ENCODE results near the gene GHITM. TPM values are rescaled to one million over a fixed set of nuclear protein-coding genes. Genes with fewer than 3 reads are reported as not detected.
"Not testable (repeated sequence)": the region's sequence is repeated elsewhere in the genome, so short reads cannot be mapped to it uniquely, and the experiment has no call there.

Gene GHITM
- total RNA-seq, 2 donors from 2014 or later, result 259 to 306 TPM

- ATAC-seq; intact Hi-C loops (cut with DNase I): not testable (repeated sequence)
These were observed 32.6 kb downstream of the GHITM start for GRCh38 chr10:84171700-84172466.

DNA sequence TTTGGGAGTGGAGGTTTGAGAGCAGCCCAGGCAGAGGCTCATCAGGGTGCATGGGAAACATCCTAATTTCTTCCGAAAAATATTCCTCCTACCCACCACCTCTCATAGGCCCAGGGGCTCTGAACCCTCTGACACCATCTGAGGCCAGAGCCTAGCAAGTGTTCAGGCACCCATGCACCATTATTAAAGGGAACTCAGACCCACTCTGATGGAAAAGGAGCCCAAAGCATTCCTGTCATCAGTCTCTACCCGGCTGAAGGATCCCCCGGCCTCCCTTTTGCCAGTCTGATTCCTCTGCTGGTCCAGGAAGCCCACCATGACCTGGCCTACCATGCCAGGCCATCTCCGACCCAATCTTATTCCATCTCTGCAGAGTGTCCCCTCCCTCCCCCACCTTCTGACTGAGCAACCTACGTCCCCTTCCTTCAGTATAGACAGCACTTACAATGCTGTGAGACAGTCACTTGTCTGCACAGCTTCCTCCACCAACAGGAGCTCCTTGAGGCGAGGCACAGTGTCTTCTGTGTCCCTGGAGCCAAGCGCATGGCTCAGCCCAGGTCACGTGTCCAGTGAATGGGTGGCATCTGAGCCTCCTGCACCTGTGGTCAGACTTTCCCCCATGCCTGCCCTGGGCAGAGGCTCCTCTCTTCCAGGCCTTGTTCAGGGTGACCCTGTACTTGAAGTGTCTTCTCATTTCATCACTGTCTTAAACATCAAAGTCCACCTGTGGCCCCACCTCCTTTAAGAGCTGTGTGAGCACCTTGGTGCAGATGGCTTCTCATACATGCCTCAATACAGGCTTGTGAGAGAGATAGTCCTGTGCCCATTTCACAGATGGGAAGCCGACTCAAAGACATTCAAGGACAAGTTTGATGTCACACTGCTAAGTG is 33.4 kb downstream of the GHITM start:
- DNase-seq, result no peak
- no peak for ATAC-seq
- intact Hi-C loops (cut with DNase I), result no loop called here

More at GRCh38 chr10:84171700-84172466, 32.6 kb downstream of the GHITM start:
- DNase-seq, result not testable (repeated sequence)

GRCh38 chr10:84173501-84173929 is 34.2 kb downstream of the GHITM start, which contains the start of gene GPR15LG:
Gene GPR15LG (plus strand): TSS chr10:84173801. CDS start chr10:84173852, 51 bp downstream.
- intact Hi-C loops (cut with DNase I), result no loop called here
- ATAC-seq (no peak), DNase-seq (no peak)

- intact Hi-C loops (cut with DNase I), result no loop called here
- no peak for DNase-seq
- no peak for ATAC-seq
These were observed 36.1 kb downstream of the GHITM start for GRCh38 chr10:84175436-84175835.

- intact Hi-C loops (cut with DNase I), result no loop called here
- ATAC-seq, result no peak
- no peak for DNase-seq
These were observed 37.0 kb downstream of the GHITM start for GRCh38 chr10:84176351-84176750.

- no peak for ATAC-seq
- DNase-seq, result no peak
- intact Hi-C loops (cut with DNase I), result no loop called here
These were observed 37.6 kb downstream of the GHITM start for GRCh38 chr10:84176836-84177474.

- DNase-seq (no peak), ATAC-seq (peak; percentile 84 to 93)
- intact Hi-C loops (cut with DNase I), result no loop called here
These were observed 38.3 kb downstream of the GHITM start for GRCh38 chr10:84177541-84178141.

DNA sequence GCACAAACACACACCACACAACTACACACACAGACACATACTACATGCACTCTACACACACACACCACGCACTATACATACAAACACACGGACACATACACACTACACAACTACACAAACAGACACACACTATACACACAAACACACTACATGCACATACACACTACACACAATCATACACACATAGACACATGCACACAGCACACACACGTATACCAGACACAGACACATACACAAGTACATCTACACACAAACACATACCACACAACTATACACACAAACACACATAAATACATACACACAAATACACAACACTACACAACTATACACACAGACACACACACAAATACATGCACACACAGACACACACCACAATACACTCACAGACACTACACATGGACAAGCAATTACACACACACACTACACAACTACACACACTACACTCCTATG is 38.9 kb downstream of the GHITM start:
- ATAC-seq (no peak), DNase-seq (no peak)
- intact Hi-C loops (cut with DNase I), result no loop called here

- ATAC-seq, result peak in 1 of 2 donors; percentile 55
- intact Hi-C loops (cut with DNase I), result no loop called here
- no peak for DNase-seq
These were observed 39.9 kb downstream of the GHITM start for GRCh38 chr10:84179059-84179710.

GRCh38 chr10:84180386-84180785 is 41.1 kb downstream of the GHITM start:
- DNase-seq; intact Hi-C loops (cut with DNase I); ATAC-seq: not testable (repeated sequence)

- ATAC-seq, result no peak
- intact Hi-C loops (cut with DNase I), result no loop called here
- DNase-seq, result no peak
These were observed 42.3 kb downstream of the GHITM start for GRCh38 chr10:84181631-84182030.

- intact Hi-C loops (cut with DNase I), result no loop called here
- no peak for ATAC-seq
- DNase-seq, result no peak
These were observed 45.2 kb downstream of the GHITM start for GRCh38 chr10:84184517-84184916.

DNA sequence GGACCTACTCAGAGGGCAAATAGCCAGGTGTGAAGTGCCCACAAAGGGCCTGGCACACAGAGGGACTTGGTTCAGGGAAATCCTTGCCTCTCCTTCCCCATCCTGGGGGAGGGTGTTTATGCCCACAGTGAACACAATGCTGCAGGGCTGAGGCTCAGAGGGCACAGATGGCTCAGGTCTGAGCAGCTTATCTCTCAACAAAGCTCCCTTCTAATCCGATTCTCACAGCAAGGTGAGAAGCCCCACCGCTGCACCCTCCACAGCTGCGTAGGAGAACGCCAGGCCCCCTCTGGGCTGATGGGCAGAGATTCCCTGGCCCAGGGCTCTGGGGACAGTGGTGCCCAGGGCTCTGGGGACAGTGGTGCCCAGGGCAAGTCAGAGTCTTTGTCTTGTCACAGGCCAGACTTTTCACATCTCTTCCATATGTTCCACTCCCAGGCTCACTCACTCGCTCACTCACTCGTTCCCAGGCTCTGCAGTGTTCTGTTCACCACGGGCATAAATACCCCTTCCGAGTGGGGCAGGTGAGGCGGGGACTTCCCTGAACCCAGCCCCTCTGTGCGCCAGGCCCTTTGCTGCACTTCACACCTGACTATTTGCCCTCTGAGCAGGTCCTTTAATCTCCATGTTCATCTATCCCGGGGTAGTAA is 46.3 kb downstream of the GHITM start:
- intact Hi-C loops (cut with DNase I), result no loop called here
- DNase-seq (no peak), ATAC-seq (no peak)

- intact Hi-C loops (cut with DNase I), result no loop called here
- DNase-seq (no peak), ATAC-seq (no peak)
These were observed 49.5 kb downstream of the GHITM start for GRCh38 chr10:84188815-84189214.

DNA sequence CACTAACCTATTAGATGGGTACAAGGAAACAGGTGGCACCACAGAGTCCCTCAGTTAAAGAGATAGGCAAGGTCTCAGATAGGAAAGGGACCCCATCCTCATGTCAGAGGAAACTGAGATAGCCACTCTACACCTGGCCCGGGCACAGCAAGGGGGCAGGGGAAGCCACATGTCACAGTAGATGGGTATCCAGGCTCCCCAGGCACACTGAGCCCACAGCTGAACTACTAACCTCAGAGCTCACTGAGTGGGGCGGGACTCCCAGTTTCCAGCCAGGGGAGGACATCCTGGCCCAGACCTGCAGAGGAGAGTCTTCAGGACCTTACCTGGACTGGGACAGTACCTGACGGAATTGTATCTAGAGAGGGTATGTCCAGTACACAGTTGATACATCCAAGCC is 51.3 kb downstream of the GHITM start:
- DNase-seq (no peak), ATAC-seq (no peak)
- intact Hi-C loops (cut with DNase I), result no loop called here

DNA sequence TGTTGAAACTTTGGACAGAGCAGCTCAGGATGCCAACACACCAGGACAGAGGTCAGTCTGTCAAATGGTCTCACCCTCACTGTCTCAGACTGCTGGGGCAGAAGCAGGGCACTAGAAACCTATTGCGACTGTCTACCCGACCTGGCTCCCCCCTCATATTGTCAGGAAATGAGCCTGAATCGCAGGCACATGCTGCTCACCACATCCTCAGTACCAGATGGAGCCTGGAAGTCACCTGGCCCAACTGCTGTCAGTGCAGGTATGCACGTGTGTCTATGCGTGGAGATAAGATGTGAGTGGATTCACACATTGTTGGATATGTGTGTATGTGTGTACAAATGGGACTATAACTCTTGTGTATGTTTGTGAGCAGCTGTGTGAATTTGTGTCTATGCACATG is 51.8 kb downstream of the GHITM start:
- DNase-seq, result no peak

GRCh38 chr10:84193327-84193726 is 54.0 kb downstream of the GHITM start:
- ATAC-seq (no peak), DNase-seq (no peak)
- intact Hi-C loops (cut with DNase I), result no loop called here

More for the DNA sequence above, 51.8 kb downstream of the GHITM start:
- intact Hi-C loops (cut with DNase I), result no loop called here
- no peak for ATAC-seq

- intact Hi-C loops (cut with DNase I), result no loop called here
- no peak for DNase-seq
- no peak for ATAC-seq
These were observed 54.6 kb downstream of the GHITM start for GRCh38 chr10:84193846-84194423.
